Sigmoid colon (tissue), 7 donors: ENCODE data around the gene RHBG. TPM values are rescaled to one million over a fixed set of nuclear protein-coding genes. Genes with fewer than 3 reads are reported as not detected.
"Not testable (repeated sequence)": the region's sequence is repeated elsewhere in the genome, so short reads cannot be mapped to it uniquely, and the experiment has no call there.

Experiments used
- DNase-seq: peaks from one replicate; pipeline ENCODE4 v3.0.0-alpha.2; 2019
- H3K27ac ChIP-seq, 4 donors: fragments of 200-600 bp; sonication (generic); one replicate each; pipeline ENCODE4 v1.5.1; 2016 to 2019; ENCODE audit warnings: mild to moderate bottlenecking in 1 of 4
- H3K27me3 ChIP-seq, 3 donors: fragments of 200-600 bp; sonication (generic); one replicate each; pipeline ENCODE4 v1.5.1; 2019; ENCODE audit warnings: mild to moderate bottlenecking in 1 of 3
- H3K36me3 ChIP-seq, 4 donors: fragments of 200-600 bp; sonication (generic); one replicate each; pipeline ENCODE4 v1.5.1; 2016 to 2019
- H3K4me1 ChIP-seq, 4 donors: fragments of 200-600 bp; sonication (generic); one replicate each; pipeline ENCODE4 v1.5.1; 2017 to 2019
- H3K4me3 ChIP-seq, 4 donors: fragments of 200-600 bp; sonication (generic); one replicate each; pipeline ENCODE4 v1.5.1; 2017 to 2019; ENCODE audit warnings: mild to moderate bottlenecking in 2 of 4, moderate library complexity in 1 of 4
- H3K9me3 ChIP-seq, 4 donors: fragments of 200-600 bp in 3 of 4; sonication (generic) in 3 of 4; one replicate each; pipeline versions ENCODE4 v1.5.1 to v1.6.1; 2013 to 2019
- CTCF ChIP-seq, 4 experiments: fragments of 450-650 bp in 3 of 4; fragments of 200-600 bp in 1 of 4; IDR thresholded peaks; one replicate each; pipeline ENCODE4 v1.5.1; 2016 to 2019; ENCODE audit warnings: antibody characterized with exemption in 4 of 4, mild to moderate bottlenecking in 3 of 4, moderate library complexity in 2 of 4
- EP300 ChIP-seq, 4 donors: sonication (generic); formaldehyde crosslinking; IDR thresholded peaks; one replicate each; pipeline ENCODE4 v1.6.1; 2017; ENCODE audit warnings: antibody characterized with exemption in 4 of 4
- POLR2A ChIP-seq, 2 donors: fragments of 450-650 bp; IDR thresholded peaks; one replicate each; pipeline ENCODE4 v1.6.1; 2016; ENCODE audit warnings: antibody characterized with exemption in 2 of 2, mild to moderate bottlenecking in 2 of 2, moderate library complexity in 2 of 2
- POLR2AphosphoS5 ChIP-seq, 4 donors: sonication (generic); formaldehyde crosslinking; IDR thresholded peaks; one replicate each; pipeline ENCODE4 v1.6.1; 2017; ENCODE audit warnings: antibody characterized with exemption in 4 of 4
- WGBS, 2 donors: extraction: QIAGEN DNeasy Blood & Tissue Kit; methylation state at CpG; one replicate each; pipeline ENCODE4 v1.1.7; 2013; 5-methylcytosine and 5-hydroxymethylcytosine counted together
- intact Hi-C: fragments of 100-400 bp; cut with DNase I; formaldehyde crosslinking; loops from one replicate; pipeline ENCODE4 v1.15.1; 2023
- polyA plus RNA-seq, 3 donors: library from polyadenylated mRNA; stranded (reverse); fragments of 200-250 nt; gene quantifications; one replicate each; pipeline ENCODE4 v1.2.3, GENCODE V29; 2013
- total RNA-seq, 4 donors: library from RNA; depleted of rRNA; stranded (reverse); fragments of >200 nt; gene quantifications; one replicate each; pipeline ENCODE4 v1.1.0, GENCODE V29; 2016
- donor health status: healthy with polysubstance abuse.
- donor health status: Bipolar disorder and iron deficiency.
- donor health status: healthy.

Gene RHBG
- total and polyA plus RNA-seq, 7 donors, result not detected

- intact Hi-C loops, result no loop called here
- 81 to 90% methylated on average over 3 of the region's 3 CpGs for WGBS, 2 donors
- DNase-seq, result no peak
- TF ChIP-seq POLR2A (IDR thresholded peaks at IDR 0.05), result no peak
- TF ChIP-seq EP300 (IDR thresholded peaks at IDR 0.05), result no peak
- no peak for TF ChIP-seq CTCF (IDR thresholded peaks at IDR 0.05)
- no peak for TF ChIP-seq POLR2AphosphoS5 (IDR thresholded peaks at IDR 0.05)
- no peak overlapping the region for H3K4me3 ChIP-seq
- H3K9me3 ChIP-seq, result no peaks in the 10 kb centered on the region
- H3K27ac ChIP-seq, result no peak overlapping the region
- H3K36me3 ChIP-seq, result no peaks in the 10 kb centered on the region
- H3K4me1 ChIP-seq, result no peaks in the 10 kb centered on the region
- H3K27me3 ChIP-seq, result no peaks in the 10 kb centered on the region
Measured at GRCh38 chr1:156344409-156344808, 24.6 kb upstream of the RHBG start.

GRCh38 chr1:156346035-156346434 lies 23.0 kb upstream of the RHBG start:
- 92 to 95% methylated on average over 2 of the region's 2 CpGs for WGBS, 2 donors
- DNase-seq, H3K27ac ChIP-seq, H3K4me3 ChIP-seq, intact Hi-C loops, H3K9me3 ChIP-seq, H3K27me3 ChIP-seq, H3K4me1 ChIP-seq, H3K36me3 ChIP-seq: not testable (repeated sequence)

GRCh38 chr1:156346636-156347035 lies 22.4 kb upstream of the RHBG start:
- H3K4me1 ChIP-seq, result no peaks in the 10 kb centered on the region
- 15 to 49% methylated on average over 2 of the region's 2 CpGs for WGBS, 2 donors
- H3K27me3 ChIP-seq, result no peaks in the 10 kb centered on the region
- H3K27ac ChIP-seq, result no peak overlapping the region
- H3K9me3 ChIP-seq, result no peaks in the 10 kb centered on the region
- no peak for TF ChIP-seq EP300 (IDR thresholded peaks at IDR 0.05)
- no peak for DNase-seq
- H3K36me3 ChIP-seq, result no peaks in the 10 kb centered on the region
- intact Hi-C loops, result no loop called here
- H3K4me3 ChIP-seq, result no peak overlapping the region

GRCh38 chr1:156347331-156347730 lies 21.7 kb upstream of the RHBG start:
- intact Hi-C loops, result no loop called here
- no peaks in the 10 kb centered on the region for H3K9me3 ChIP-seq
- H3K27ac ChIP-seq, result no peak overlapping the region
- WGBS, 2 donors, result 88 to 91% methylated on average over 4 of the region's 4 CpGs
- H3K4me1 ChIP-seq, result no peaks in the 10 kb centered on the region
- no peak for DNase-seq
- no peak overlapping the region for H3K4me3 ChIP-seq
- H3K36me3 ChIP-seq, result no peaks in the 10 kb centered on the region
- H3K27me3 ChIP-seq, result no peaks in the 10 kb centered on the region
- TF ChIP-seq CTCF (IDR thresholded peaks at IDR 0.05) (no peak), POLR2A (IDR thresholded peaks at IDR 0.05) (no peak), POLR2AphosphoS5 (IDR thresholded peaks at IDR 0.05) (no peak), EP300 (IDR thresholded peaks at IDR 0.05) (no peak)

- H3K27ac ChIP-seq, H3K36me3 ChIP-seq, H3K9me3 ChIP-seq, H3K4me3 ChIP-seq, H3K4me1 ChIP-seq, intact Hi-C loops, DNase-seq: not testable (repeated sequence)
- H3K27me3 ChIP-seq, result peaks cover 9 to 21% (median 11%) of the 10 kb centered on the region in 3 donors
- WGBS, 2 donors, result 91 to 93% methylated on average over 13 of the region's 13 CpGs
Measured at GRCh38 chr1:156352481-156352880, 16.5 kb upstream of the RHBG start.

- intact Hi-C loops, result no loop called here
- H3K36me3 ChIP-seq, result no peaks in the 10 kb centered on the region
- H3K4me3 ChIP-seq, result no peak overlapping the region
- H3K4me1 ChIP-seq, result peaks cover 0 to 6% (median 0%) of the 10 kb centered on the region in 4 donors
- no peak overlapping the region for H3K27ac ChIP-seq
- TF ChIP-seq EP300 (IDR thresholded peaks at IDR 0.05) (no peak), POLR2A (IDR thresholded peaks at IDR 0.05) (no peak), POLR2AphosphoS5 (IDR thresholded peaks at IDR 0.05) (no peak), CTCF (IDR thresholded peaks at IDR 0.05) (no peak)
- WGBS, 2 donors, result 34 to 57% methylated on average over 6 of the region's 6 CpGs
- H3K27me3 ChIP-seq, result peaks cover 11 to 32% (median 13%) of the 10 kb centered on the region in 3 donors
- H3K9me3 ChIP-seq, result no peaks in the 10 kb centered on the region
- no peak for DNase-seq
Measured at GRCh38 chr1:156356262-156356874, 12.6 kb upstream of the RHBG start.
